ENCODE results near the gene DUOXA2. TPM values are rescaled to one million over a fixed set of nuclear protein-coding genes. Genes with fewer than 3 reads are reported as not detected.
"Not testable (repeated sequence)": the region's sequence is repeated elsewhere in the genome, so short reads cannot be mapped to it uniquely, and the experiment has no call there.

DUOXA2 gene
- total and polyA plus RNA-seq, 2 donors from 2014 or later: 0.37 TPM; not detected in 1

- TF ChIP-seq CTCF (IDR thresholded peaks at IDR 0.05; ENCODE audit: borderline replicate concordance, extremely low read depth, insufficient read depth): peak; percentile 11
- intact Hi-C loops (cut with DNase I): no loop called here
- H3K4me3 ChIP-seq (ENCODE audit: low read length in 3 of 3): peak overlapping the region in 1 of 3 donors; percentile 25
Observed at GRCh38 chr15:45134682-45135604, 20.8 kb downstream of the DUOXA2 start.

DNA sequence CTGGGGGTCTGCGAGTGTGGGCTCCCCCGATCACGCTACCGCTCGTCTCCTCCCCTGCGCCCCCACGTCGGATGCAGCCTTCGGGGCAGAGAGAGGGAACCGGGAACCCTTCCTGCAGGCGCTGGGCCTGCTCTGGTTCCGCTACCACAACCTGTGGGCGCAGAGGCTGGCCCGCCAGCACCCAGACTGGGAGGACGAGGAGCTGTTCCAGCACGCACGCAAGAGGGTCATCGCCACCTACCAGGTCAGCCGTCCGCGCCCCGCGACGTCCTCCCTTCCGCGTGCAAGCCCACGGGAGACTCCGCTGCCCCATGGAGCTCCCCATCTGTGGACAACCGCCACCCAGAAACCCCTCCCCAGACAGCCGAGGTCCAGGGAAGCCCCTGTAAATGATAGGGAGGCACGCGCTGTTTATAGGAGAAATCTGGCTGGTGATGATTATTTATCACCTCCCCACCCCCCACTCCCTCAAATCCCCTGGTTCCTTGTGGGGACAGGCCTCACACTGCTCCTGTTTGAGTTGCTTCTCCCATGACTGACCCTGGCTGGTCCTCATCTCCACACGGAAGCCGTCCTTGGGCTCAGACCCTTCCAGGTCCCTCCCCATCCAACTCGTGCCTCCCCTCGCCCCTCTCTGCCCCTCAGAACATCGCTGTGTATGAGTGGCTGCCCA lies 21.7 kb downstream of the DUOXA2 start:
- H3K9ac ChIP-seq (ENCODE audit: low read length in 3 of 3); H3K36me3 ChIP-seq (ENCODE audit: control insufficient read depth in 2 of 3, insufficient read depth in 3 of 3, low read length in 3 of 3); intact Hi-C loops (cut with DNase I); H3K4me1 ChIP-seq (ENCODE audit: control insufficient read depth in 2 of 3, insufficient read depth in 2 of 3, low read depth in 1 of 3, low read length in 3 of 3); H3K4me3 ChIP-seq (ENCODE audit: low read length in 3 of 3); FAIRE-seq; DNase-seq; H3K9me3 ChIP-seq (ENCODE audit: control insufficient read depth in 2 of 3, insufficient read depth in 1 of 3, low read length in 3 of 3); H3K27me3 ChIP-seq (ENCODE audit: control insufficient read depth, insufficient read depth, low read length); H3K27ac ChIP-seq (ENCODE audit: low read depth in 2 of 2, low read length in 2 of 2): not testable (repeated sequence)

More at GRCh38 chr15:45134682-45135604, 20.8 kb downstream of the DUOXA2 start:
- Histone ChIP-seq H3K27ac (ENCODE audit: low read depth in 2 of 2, low read length in 2 of 2) (no peak overlapping the region), H3K36me3 (ENCODE audit: control insufficient read depth in 2 of 3, insufficient read depth in 3 of 3, low read length in 3 of 3) (no peaks in the 10 kb centered on the region), H3K9ac (ENCODE audit: low read length in 3 of 3) (no peak overlapping the region), H3K27me3 (ENCODE audit: control insufficient read depth, insufficient read depth, low read length) (peaks cover 13% of the 10 kb centered on the region), H3K9me3 (ENCODE audit: control insufficient read depth in 2 of 3, insufficient read depth in 1 of 3, low read length in 3 of 3) (no peaks in the 10 kb centered on the region), H3K4me1 (ENCODE audit: control insufficient read depth in 2 of 3, insufficient read depth in 2 of 3, low read depth in 1 of 3, low read length in 3 of 3) (peaks cover 0 to 4% (median 0%) of the 10 kb centered on the region in 3 donors)
- FAIRE-seq (no peak), DNase-seq (peak in 4 of 5 donors; percentile 54 to 76 (median 66))

GRCh38 chr15:45136378-45136764 lies 22.2 kb downstream of the DUOXA2 start:
- Histone ChIP-seq H3K9ac (ENCODE audit: low read length in 3 of 3) (no peak overlapping the region), H3K27me3 (ENCODE audit: control insufficient read depth, insufficient read depth, low read length) (peaks cover 4% of the 10 kb centered on the region), H3K27ac (ENCODE audit: low read depth in 2 of 2, low read length in 2 of 2) (no peak overlapping the region), H3K9me3 (ENCODE audit: control insufficient read depth in 2 of 3, insufficient read depth in 1 of 3, low read length in 3 of 3) (no peaks in the 10 kb centered on the region), H3K4me1 (ENCODE audit: control insufficient read depth in 2 of 3, insufficient read depth in 2 of 3, low read depth in 1 of 3, low read length in 3 of 3) (peaks cover 0 to 4% (median 0%) of the 10 kb centered on the region in 3 donors), H3K36me3 (ENCODE audit: control insufficient read depth in 2 of 3, insufficient read depth in 3 of 3, low read length in 3 of 3) (no peaks in the 10 kb centered on the region), H3K4me3 (ENCODE audit: low read length in 3 of 3) (no peak overlapping the region)
- intact Hi-C loops (cut with DNase I): no loop called here
- no peak for TF ChIP-seq CTCF (IDR thresholded peaks at IDR 0.05; ENCODE audit: borderline replicate concordance, extremely low read depth, insufficient read depth)
- no peak for FAIRE-seq
- DNase-seq: peak in 2 of 5 donors; percentile 25 to 45

- Histone ChIP-seq H3K9ac (ENCODE audit: low read length in 3 of 3) (no peak overlapping the region), H3K36me3 (ENCODE audit: control insufficient read depth in 2 of 3, insufficient read depth in 3 of 3, low read length in 3 of 3) (no peaks in the 10 kb centered on the region), H3K4me3 (ENCODE audit: low read length in 3 of 3) (no peak overlapping the region), H3K27me3 (ENCODE audit: control insufficient read depth, insufficient read depth, low read length) (peaks cover 4% of the 10 kb centered on the region), H3K27ac (ENCODE audit: low read depth in 2 of 2, low read length in 2 of 2) (no peak overlapping the region), H3K9me3 (ENCODE audit: control insufficient read depth in 2 of 3, insufficient read depth in 1 of 3, low read length in 3 of 3) (no peaks in the 10 kb centered on the region), H3K4me1 (ENCODE audit: control insufficient read depth in 2 of 3, insufficient read depth in 2 of 3, low read depth in 1 of 3, low read length in 3 of 3) (peaks cover 0 to 4% (median 0%) of the 10 kb centered on the region in 3 donors)
- no peak for TF ChIP-seq CTCF (IDR thresholded peaks at IDR 0.05; ENCODE audit: borderline replicate concordance, extremely low read depth, insufficient read depth)
- DNase-seq: no peak
- FAIRE-seq: no peak
- intact Hi-C loops (cut with DNase I): no loop called here
Observed at GRCh38 chr15:45137703-45138102, 23.6 kb downstream of the DUOXA2 start.
